ENCODE data around the gene NAGLU.

GRCh38 chr17:42502926-42503325 lies 33.1 kb upstream of the NAGLU start:
- no peak for TF ChIP-seq POLR2A (IDR thresholded peaks at IDR 0.05; ENCODE audit: insufficient read depth in 1 of 2, low read depth in 2 of 2, low read length in 2 of 2)
- TF ChIP-seq, protein P1, sequence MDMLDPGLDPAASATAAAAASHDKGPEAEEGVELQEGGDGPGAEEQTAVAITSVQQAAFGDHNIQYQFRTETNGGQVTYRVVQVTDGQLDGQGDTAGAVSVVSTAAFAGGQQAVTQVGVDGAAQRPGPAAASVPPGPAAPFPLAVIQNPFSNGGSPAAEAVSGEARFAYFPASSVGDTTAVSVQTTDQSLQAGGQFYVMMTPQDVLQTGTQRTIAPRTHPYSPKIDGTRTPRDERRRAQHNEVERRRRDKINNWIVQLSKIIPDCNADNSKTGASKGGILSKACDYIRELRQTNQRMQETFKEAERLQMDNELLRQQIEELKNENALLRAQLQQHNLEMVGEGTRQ (IDR thresholded peaks at IDR 0.05; ENCODE audit: low read depth, low read length) = no peak
- TF ChIP-seq, protein P1 (CRISPR knock-in tag; IDR thresholded peaks at IDR 0.05; ENCODE audit: borderline replicate concordance) = no peak
- no peak for TF ChIP-seq PREB (CRISPR knock-in tag; IDR thresholded peaks at IDR 0.05)
- TF ChIP-seq RNF2 (conservative IDR thresholded peaks at IDR 0.05; ENCODE audit: low read depth) = no peak
- no peak for TF ChIP-seq EZH2 (conservative IDR thresholded peaks at IDR 0.05; ENCODE audit: low read depth, low read length)
- no peak for TF ChIP-seq SNAPC4 (CRISPR knock-in tag; IDR thresholded peaks at IDR 0.05)
- TF ChIP-seq BCL3 (CRISPR knock-in tag; IDR thresholded peaks at IDR 0.05) = no peak
- no peak for TF ChIP-seq ZNF549 (CRISPR knock-in tag; IDR thresholded peaks at IDR 0.05)
- no peak for TF ChIP-seq ZFAT (CRISPR knock-in tag; conservative IDR thresholded peaks at IDR 0.05)
- no peak for TF ChIP-seq PRDM15 (CRISPR knock-in tag; IDR thresholded peaks at IDR 0.05)
- no peak for TF ChIP-seq ERF (CRISPR knock-in tag; IDR thresholded peaks at IDR 0.05)
- TF ChIP-seq PATZ1 (CRISPR knock-in tag; IDR thresholded peaks at IDR 0.05) = no peak
- no peak for TF ChIP-seq ZSCAN29 (CRISPR knock-in tag; conservative IDR thresholded peaks at IDR 0.05)

All from HepG2 (cell line).